ENCODE results near the gene SORCS2.

The SORCS2 gene

DNA sequence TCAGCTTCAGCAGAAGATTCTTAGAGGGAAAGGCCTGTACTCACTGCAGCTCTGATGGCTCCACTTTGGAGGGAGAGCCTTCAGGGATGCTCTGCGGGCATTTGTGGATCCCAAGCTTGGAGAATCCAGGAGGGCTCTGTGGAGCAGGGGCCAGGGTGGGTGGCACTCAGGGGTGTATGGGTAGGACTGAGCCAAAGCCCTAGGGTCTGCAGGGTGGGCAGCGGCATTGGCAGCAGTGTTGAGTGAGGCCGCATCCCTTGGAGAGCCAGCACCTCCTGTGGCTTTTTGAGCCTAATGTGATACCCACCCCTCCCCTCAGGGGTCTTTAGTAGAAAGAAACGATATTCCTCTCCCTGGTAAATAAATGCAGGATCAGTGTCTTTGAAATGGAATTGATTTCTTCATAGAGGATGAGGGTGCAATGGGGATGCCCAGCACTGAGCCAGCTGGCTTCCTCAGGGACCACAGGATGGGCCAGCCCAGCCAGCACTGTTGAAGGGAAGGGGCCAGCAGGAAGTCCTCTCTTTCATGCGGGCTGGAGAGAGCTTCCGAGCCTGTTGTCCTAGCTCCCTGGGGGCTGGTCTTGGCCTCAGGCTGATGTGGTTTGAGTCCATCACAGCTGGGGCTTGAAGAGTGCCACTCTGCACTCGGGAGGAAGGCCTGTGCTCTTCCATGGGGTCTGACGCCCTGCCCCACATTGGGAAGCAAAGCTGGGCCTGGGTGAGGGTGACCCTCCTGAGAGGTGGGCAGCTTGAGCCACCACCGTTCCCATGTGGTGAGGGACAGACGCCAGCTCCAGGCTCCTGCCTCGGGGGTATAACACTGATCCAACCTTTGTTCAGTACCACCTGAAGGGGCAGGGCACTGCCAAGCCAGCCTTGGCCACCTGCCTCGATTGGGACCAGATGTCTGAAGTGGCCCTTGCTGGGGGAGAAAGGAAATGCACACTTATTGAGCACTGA, 192.9 kb downstream of the SORCS2 start:
- TF ChIP-seq POLR2A (IDR thresholded peaks at IDR 0.05; ENCODE audit: low read length), result no peak
- no peak for TF ChIP-seq GATA1 (IDR thresholded peaks at IDR 0.05; ENCODE audit: low read depth, low read length)
- no peak for DNase-seq

DNA sequence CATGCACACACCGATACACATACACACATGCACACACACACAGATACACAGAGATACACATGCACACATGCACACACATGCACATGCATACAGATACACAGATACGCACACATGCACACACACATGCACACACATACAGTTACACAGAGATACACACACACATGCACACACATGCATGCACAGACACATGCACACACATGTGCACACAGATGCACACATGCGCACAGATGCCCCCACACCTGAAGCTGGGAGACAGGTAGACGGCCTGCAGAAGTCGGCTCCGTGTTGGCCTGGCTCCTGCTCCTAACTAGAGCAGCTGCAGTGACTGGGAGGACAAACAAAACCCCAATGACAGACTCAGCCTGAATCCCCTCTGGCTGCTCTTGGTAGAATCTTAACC, 195.6 kb downstream of the SORCS2 start:
- TF ChIP-seq GATA1 (IDR thresholded peaks at IDR 0.05; ENCODE audit: low read depth, low read length), result no peak
- no peak for TF ChIP-seq POLR2A (IDR thresholded peaks at IDR 0.05; ENCODE audit: low read length)
- no peak for DNase-seq

DNA sequence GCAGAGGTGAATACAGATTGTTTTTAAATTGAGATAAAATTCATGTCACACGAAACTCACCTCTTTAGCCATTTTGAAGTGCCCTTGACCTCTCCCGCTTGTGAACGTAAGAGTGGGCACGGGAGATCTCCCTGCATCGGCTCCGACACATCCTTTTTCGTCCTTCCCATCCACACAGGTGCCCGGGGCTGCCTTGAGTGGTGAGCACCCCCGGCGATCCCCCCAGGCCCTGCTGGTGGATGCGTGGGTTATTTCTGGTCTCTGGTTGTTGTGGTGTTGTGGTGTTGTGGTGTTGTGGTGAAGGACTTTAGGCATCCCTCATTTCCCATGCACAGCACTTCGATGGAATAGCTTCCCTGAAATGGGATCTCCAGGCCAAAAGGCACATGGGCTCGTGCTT, 196.3 kb downstream of the SORCS2 start:
- no peak for TF ChIP-seq POLR2A (IDR thresholded peaks at IDR 0.05; ENCODE audit: low read length)
- TF ChIP-seq GATA1 (IDR thresholded peaks at IDR 0.05; ENCODE audit: low read depth, low read length), result no peak
- DNase-seq, result no peak

DNA sequence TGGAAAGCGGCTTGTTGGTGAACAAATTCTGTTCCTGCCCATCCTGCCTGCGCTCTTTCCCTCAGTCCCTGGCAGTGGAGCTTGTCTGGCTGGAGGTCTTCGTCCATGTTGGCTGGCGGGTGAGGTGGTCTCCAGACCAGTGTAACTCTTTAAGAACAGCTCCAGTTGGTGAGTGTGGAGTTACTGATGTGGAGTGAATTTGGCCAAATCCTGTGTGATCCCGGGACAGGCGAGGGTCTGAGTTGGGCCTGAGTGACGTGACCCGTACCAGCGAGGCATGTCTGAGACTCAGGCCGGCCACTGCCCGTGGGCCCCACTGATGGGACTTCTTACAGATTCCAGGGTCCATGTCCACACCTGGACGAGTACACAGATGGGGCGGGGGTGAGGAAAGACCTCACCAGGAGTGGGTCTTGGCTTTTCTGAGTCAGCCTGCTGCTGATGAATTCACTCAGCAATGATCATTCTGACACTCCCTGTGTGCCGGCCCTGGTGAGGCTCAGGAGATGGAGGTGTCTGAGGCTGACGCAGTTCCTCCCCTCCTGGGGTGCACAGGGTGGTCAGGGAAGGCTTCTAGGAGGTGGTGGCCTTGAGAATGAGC, 196.9 kb downstream of the SORCS2 start:
- no peak for DNase-seq
- TF ChIP-seq POLR2A (IDR thresholded peaks at IDR 0.05; ENCODE audit: low read length) (no peak), GATA1 (IDR thresholded peaks at IDR 0.05; ENCODE audit: low read depth, low read length) (no peak)

DNA sequence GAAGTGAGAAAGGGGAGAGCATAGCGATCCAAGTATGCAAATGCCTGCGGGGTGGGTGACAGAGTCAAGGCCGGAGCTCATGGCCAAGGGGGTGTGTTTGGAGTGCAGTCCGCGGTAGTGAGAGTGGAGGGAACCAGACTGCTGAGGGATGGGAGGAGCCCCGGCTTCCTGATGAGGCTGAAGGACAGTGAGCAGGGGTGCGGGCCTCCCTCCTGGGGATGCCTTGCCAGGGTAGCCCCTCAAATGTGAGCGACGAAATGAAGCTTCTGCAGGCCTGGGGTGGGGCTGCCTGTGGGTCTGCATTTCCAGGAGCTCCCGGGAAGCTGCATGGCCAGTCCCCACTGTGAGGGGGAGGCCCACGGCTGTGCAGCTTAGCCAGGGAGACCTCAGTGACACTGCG, 197.4 kb downstream of the SORCS2 start:
- TF ChIP-seq GATA1 (IDR thresholded peaks at IDR 0.05; ENCODE audit: low read depth, low read length), result no peak
- TF ChIP-seq POLR2A (IDR thresholded peaks at IDR 0.05; ENCODE audit: low read length), result no peak
- no peak for DNase-seq

DNA sequence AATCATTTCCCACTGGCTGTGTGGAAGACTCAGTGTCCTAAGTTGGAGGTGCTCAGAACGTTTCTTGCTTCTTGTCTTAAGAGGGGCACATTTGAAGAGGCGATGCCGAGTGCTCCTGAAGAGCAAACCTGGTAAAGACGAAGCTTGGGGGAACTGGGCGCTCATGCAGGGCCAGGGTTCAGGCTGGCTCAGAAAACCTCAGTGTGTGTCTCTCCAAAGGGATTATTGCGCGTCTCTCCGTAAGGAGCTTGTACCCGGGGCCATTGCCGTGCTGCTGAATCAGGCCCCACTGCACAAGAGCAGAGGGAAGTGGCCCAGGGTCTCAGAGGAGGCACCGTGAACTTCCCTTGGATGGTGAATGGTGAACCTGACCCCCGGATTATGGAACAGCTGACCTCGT, 198.0 kb downstream of the SORCS2 start:
- no peak for DNase-seq
- no peak for TF ChIP-seq POLR2A (IDR thresholded peaks at IDR 0.05; ENCODE audit: low read length)
- TF ChIP-seq GATA1 (IDR thresholded peaks at IDR 0.05; ENCODE audit: low read depth, low read length), result no peak

DNA sequence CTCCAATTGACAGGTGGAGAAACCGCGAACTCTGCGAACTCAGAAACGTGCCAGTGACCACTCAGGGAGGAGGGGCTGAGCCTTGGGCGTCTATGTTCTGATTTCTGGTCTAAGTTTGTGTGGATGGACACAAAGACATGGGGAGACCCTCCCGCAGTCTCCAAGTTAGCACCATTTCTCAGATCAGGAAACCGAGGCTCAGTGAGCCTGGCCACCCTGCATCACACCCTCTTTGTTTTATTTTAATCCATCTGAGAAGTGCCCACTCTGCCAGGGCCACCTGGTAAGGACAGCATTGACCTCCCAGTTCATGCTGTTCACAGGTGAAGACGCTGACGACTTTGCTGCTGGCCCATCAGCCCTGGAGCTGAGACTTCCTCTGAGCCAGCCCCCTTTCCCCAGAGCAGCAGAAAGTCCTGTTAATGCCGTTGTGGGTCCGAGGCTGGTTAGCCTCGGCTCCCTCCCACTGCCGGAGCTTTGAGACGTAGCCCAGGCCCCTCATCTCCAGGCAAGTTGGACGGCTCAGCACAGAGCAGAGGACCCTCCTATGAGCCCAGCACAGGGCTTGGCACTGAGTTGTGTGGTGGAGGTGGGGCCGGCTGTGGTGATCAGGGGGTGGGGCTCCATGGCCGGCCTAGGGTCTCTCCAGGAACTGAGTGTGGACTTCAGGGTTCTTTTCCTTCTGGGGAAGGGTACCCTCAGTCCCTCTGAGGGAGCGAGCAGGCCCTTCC, 198.7 kb downstream of the SORCS2 start:
- TF ChIP-seq POLR2A (IDR thresholded peaks at IDR 0.05; ENCODE audit: low read length), result no peak
- no peak for TF ChIP-seq GATA1 (IDR thresholded peaks at IDR 0.05; ENCODE audit: low read depth, low read length)
- DNase-seq, result no peak

DNA sequence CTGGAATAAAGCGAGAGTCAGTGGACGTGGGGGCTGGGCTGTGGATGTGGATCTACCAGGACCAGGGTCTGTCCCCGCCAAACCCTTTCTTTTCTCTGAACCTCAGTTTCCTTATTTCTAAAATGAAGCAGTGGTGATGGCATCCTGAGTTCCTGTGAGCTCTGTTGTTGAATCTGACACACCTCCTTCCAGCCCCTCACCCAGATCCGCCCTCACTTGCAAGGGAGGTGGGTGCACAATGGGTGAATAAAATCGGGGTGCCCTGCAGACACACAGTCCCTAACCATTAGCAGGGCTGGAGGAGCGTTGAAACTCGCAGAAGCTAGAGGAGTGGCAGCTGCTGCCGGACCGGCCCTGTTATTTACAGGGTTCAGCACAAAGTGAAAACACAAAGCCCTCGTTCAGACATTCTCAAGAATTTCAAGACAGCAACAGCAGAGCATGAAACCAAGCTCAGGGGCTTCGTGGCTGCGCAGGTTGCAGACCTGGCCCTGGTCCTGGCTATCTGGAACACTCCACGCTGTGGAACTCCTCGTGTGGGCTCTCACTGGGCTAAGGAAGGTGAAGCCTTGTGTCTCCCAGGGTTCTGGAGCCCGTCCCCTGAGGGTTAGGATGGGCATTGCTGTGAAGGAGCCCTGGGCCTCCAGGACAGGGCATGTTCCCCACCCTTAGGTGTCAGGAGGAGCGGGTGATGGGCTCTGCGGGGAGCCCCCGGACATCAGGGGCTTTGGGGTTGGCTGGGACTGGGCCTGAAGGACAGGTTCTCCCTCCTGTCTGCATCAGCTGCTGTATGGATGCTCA, 199.5 kb downstream of the SORCS2 start:
- DNase-seq, result no peak
- TF ChIP-seq GATA1 (IDR thresholded peaks at IDR 0.05; ENCODE audit: low read depth, low read length) (no peak), POLR2A (IDR thresholded peaks at IDR 0.05; ENCODE audit: low read length) (no peak)

DNA sequence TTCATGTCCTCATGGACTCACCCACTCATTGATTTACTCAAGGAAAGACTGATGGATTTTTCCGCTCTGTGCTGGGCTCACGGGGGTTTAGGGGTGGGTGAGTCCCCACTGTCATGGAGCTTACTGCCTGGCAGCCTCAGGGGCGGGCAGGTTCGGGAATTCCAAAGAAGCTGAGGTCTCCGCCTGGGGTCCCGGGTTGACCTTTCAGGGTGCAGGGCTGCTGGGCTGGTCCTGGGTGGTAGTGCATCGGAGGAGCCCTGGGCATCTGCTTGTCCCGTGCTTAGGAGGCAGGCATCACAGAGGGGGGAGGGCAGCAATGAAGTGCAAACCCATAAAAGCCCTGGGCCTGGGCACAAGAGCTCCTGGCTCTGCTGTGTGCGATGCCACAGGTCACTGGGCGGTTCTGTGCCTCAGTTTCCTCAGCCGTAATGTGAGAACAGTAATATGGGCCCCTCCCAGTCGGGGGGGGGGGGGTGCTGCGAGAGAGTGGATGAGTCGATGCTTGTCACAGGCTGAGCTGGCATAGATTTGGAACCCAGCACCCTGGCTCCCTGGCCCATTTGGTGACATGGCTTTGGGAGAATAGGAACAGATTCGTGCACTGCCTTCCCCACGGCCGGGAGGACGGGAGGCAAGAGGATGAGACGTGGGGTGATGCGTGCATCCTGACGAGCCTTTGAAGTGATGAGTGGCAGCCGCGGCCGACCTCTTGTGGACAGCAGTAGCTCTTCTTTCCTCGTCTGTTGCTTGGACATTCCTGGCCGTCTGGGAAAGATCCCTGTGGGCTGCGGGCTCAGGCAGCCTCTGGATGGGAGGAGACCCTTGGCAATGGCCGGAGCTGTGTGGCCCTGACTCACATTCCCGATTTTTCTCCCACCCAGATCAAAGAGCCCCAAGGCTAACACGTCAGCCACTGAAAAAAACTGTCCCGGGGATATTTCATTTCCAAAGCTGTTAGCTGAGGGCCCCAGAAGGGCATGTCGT, 200.4 kb downstream of the SORCS2 start:
- no peak for DNase-seq
- TF ChIP-seq GATA1 (IDR thresholded peaks at IDR 0.05; ENCODE audit: low read depth, low read length) (no peak), POLR2A (IDR thresholded peaks at IDR 0.05; ENCODE audit: low read length) (no peak)

DNA sequence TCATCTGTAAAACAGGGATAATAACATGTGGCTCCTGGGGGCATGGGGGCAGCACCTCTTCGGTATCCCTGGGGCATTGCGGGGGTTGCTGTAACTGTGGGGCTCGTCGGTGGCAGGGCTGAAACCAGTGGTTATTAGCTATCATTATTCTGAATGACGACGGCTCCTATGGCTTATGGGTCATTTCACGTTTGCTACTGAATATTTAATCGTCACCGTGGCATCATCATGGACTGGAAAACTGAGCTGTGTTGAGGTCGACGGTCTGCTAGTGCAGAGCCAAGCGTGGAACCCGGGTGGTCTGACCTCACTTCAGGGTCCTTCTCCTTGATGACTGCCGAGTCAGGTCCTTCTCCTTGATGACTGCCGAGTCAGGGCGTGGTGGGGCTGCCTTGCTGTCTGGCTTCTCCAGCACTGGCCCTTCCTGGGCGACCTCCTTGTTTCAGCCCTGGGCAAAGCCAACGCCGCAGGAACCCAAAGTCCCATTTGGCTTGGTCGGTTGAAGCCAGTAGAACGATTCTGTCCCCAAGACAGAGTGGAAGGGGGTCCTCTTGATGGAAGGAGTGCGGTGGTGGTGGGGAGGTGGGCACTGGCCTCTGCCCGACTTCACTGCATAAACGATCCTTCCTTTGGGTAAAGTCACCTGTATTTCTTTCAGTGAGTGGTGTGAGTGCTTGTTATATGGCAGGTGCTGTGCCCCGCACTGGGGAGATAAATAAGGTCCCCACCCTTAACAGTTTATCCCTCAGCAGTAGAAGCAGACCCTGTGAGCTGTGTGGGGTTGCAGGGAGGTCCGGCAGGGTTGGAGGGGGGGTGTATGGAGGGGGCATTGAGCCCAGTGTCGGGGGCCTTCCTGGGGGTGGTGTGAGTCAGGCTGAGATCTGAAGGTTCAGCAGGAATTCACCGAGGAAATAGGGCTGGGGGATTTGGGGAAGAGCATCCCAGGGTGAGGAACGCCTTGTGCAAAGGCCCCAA, 201.6 kb downstream of the SORCS2 start:
- no peak for DNase-seq
- TF ChIP-seq POLR2A (IDR thresholded peaks at IDR 0.05; ENCODE audit: low read length) (no peak), GATA1 (IDR thresholded peaks at IDR 0.05; ENCODE audit: low read depth, low read length) (no peak)

DNA sequence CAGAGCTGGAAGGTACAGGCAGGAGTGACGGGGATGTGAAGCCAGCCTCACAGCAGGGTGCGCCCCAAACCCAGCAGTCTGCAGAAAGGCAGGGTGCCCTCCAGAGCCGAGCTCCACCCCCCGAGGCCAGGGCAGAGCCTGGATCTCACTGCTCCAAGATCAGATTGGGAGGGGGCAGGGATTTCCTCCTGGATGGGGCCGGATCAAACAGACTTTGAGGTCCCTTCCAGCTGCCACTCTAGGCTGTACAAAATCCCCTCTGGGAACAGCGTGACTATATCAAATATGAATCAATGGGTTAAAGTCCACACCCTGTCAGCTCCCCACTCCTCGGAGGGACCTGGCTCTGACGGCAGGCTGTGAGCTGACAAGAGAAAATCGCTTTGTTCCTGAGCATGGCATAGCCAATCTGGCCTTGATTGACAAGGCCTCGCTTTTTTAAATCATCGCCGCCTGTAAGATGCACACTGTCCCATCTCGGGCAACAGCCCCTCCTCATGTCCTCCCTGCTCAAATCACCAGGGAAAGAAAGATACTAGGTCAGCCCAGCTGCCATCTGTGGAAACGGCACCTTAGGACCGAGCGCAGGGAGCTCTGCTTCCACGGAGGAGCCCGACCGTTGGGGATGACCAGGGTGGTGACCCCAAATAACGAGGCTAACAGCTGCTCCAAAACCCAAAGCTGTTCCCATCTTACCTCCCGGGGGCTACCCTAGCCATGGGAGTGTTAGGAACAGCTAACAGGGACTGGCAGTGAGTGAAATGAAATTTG, 202.5 kb downstream of the SORCS2 start:
- no peak for TF ChIP-seq POLR2A (IDR thresholded peaks at IDR 0.05; ENCODE audit: low read length)
- TF ChIP-seq GATA1 (IDR thresholded peaks at IDR 0.05; ENCODE audit: low read depth, low read length), result no peak
- DNase-seq, result no peak
